GM23248 (cell line): ENCODE data around the gene NRIP3. TPM values are rescaled to one million over a fixed set of nuclear protein-coding genes. Genes with fewer than 3 reads are reported as not detected.

Experiments used
- DNase-seq: peaks from one replicate; pipeline ENCODE4 v3.0.0-alpha.2; 2015
- H2AFZ ChIP-seq: fragments of 200-600 bp; sonication (generic); 2 replicates; pipeline ENCODE4 v1.6.1; 2016; ENCODE audit warnings: antibody characterized with exemption
- H3F3A ChIP-seq: fragments of 200-600 bp; sonication (generic); 2 replicates; pipeline ENCODE4 v1.6.1; 2016; ENCODE audit warnings: mild to moderate bottlenecking, antibody characterized with exemption, mixed run types; ENCODE audit not compliant: insufficient read depth
- H3K27ac ChIP-seq: fragments of 200-600 bp; sonication (generic); 2 replicates; pipeline ENCODE4 v1.5.1; 2016; ENCODE audit warnings: mild to moderate bottlenecking
- H3K27me3 ChIP-seq: fragments of 200-600 bp; sonication (generic); replicated peaks from 2 replicates; pipeline ENCODE4 v1.6.1; 2016; ENCODE audit warnings: mild to moderate bottlenecking; ENCODE audit not compliant: insufficient read depth
- H3K36me3 ChIP-seq: fragments of 200-600 bp; sonication (generic); 2 replicates; pipeline ENCODE4 v1.6.1; 2016; ENCODE audit warnings: low read depth, mild to moderate bottlenecking
- H3K4me1 ChIP-seq: fragments of 200-600 bp; sonication (generic); 2 replicates; pipeline ENCODE4 v1.6.1; 2016; ENCODE audit warnings: mild to moderate bottlenecking; ENCODE audit not compliant: insufficient read depth
- H3K4me2 ChIP-seq: fragments of 200-600 bp; sonication (generic); one replicate; pipeline ENCODE4 v1.6.1; 2016; ENCODE audit warnings: mild to moderate bottlenecking; ENCODE audit not compliant: unreplicated experiment
- H3K4me3 ChIP-seq: fragments of 200-600 bp; sonication (generic); 2 replicates; pipeline ENCODE4 v1.5.1; 2016; ENCODE audit warnings: mild to moderate bottlenecking
- H3K79me2 ChIP-seq: fragments of 200-600 bp; sonication (generic); 2 replicates; pipeline ENCODE4 v1.6.1; 2016; ENCODE audit warnings: mild to moderate bottlenecking; ENCODE audit not compliant: insufficient read depth
- H3K9ac ChIP-seq: fragments of 200-600 bp; sonication (generic); 2 replicates; pipeline ENCODE4 v1.6.1; 2016; ENCODE audit warnings: mild to moderate bottlenecking
- H3K9me2 ChIP-seq: fragments of 200-600 bp; sonication (generic); 2 replicates; pipeline ENCODE4 v1.6.1; 2016; ENCODE audit warnings: mixed run types, mild to moderate bottlenecking, moderate library complexity; ENCODE audit not compliant: insufficient read depth
- H3K9me3 ChIP-seq: fragments of 200-600 bp; sonication (generic); one replicate; pipeline ENCODE4 v1.6.1; 2017; ENCODE audit warnings: low read depth
- H4K20me1 ChIP-seq: fragments of 200-600 bp; sonication (generic); 2 replicates; pipeline ENCODE4 v1.6.0; 2016; ENCODE audit not compliant: insufficient read depth
- EZH2 ChIP-seq: fragments of 200-600 bp; sonication (generic); IDR thresholded peaks from 2 replicates; pipeline ENCODE4 v1.6.1; 2018; ENCODE audit warnings: antibody characterized with exemption, mild to moderate bottlenecking; ENCODE audit not compliant: insufficient read depth, poor library complexity, severe bottlenecking
- EZH2phosphoT487 ChIP-seq: fragments of 200-600 bp; sonication (generic); IDR thresholded peaks from 2 replicates; pipeline ENCODE4 v1.6.1; 2018; ENCODE audit warnings: antibody characterized with exemption, moderate library complexity, mild to moderate bottlenecking, low read depth; ENCODE audit not compliant: insufficient read depth
- WGBS, 2 experiments: methylation state at CpG; one replicate each; pipeline ENCODE4 v1.1.6; 2015 to 2017; ENCODE audit warnings: low lambda C conversion rate in 2 of 2, low coverage in 1 of 2; ENCODE audit errors: missing lambda C conversion rate in 2 of 2; 5-methylcytosine and 5-hydroxymethylcytosine counted together
- in situ Hi-C: fragments of 300-500 bp; cut with MboI; formaldehyde crosslinking; loops from 2 replicates; pipeline ENCODE4 v1.15.0; 2020
- polyA plus RNA-seq: library from polyadenylated mRNA; unstranded; fragments of >200 nt; fragmentation: Nextera tagmentation; extraction: Ambion mirVana; gene quantifications from 2 replicates; pipeline ENCODE4 v1.2.1, GENCODE V29; 2016
- total RNA-seq: library from RNA; depleted of rRNA; stranded (reverse); fragments of >200 nt; shearing (Covaris generic); gene quantifications from 2 replicates; pipeline ENCODE4 v1.2.3, GENCODE V29; 2014

Gene NRIP3
- total and polyA plus RNA-seq, 2 experiments from 2014 or later, result 4.8 to 10.8 TPM

GRCh38 chr11:8956860-8957259 lies 46.9 kb downstream of the NRIP3 start:
- Histone ChIP-seq H3K4me1 (peaks cover 4% of the 10 kb centered on the region; the same call in 1 of the 2 replicates), H3F3A (0 out of 2 replicates have a peak, but pooled peaks cover 4% of the 10 kb centered on the region), H2AFZ (no peak overlapping the region), H3K9me2 (no peaks in the 10 kb centered on the region), H3K36me3 (peaks cover 17% of the 10 kb centered on the region; the same call in 1 of the 2 replicates), H3K9ac (no peak overlapping the region), H3K4me2 (no peak overlapping the region), H3K27ac (no peak overlapping the region), H3K27me3 (no peaks in the 10 kb centered on the region), H4K20me1 (no peaks in the 10 kb centered on the region), H3K9me3 (no peaks in the 10 kb centered on the region), H3K4me3 (no peak overlapping the region), H3K79me2 (peaks cover 61% of the 10 kb centered on the region)
- no peak for DNase-seq
- TF ChIP-seq EZH2 (no peak), EZH2phosphoT487 (no peak)
- in situ Hi-C loops, result loop anchor here (25.0 kb wide), 1 partner anchor 720 kb away; no protein-coding TSS in a partner anchor
- WGBS, 2 experiments, result 95 to 97% methylated on average over 4 of the region's 4 CpGs

DNA sequence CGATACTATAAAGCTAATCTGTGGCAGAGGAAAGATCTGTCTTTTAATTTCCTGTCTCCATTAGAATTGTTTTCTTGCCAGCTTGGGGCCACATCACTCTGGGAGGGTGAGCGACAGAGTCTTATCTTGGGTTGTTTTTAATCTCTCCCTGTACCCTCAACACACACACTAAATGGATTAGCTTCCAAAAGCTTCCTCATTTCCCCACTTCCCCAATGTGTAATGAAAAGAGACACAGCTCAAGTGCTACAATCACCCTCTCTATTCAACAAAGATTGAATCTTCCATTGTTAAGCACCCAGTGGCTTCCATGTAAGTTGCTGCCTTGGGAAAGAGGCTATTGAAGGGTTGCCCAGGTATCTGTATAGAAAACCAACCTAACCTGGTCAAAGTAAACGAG lies 54.9 kb downstream of the NRIP3 start:
- no peak for TF ChIP-seq EZH2phosphoT487
- no peak for TF ChIP-seq EZH2
- no peaks in the 10 kb centered on the region for H3F3A ChIP-seq
- H3K4me1 ChIP-seq, result no peaks in the 10 kb centered on the region
- H2AFZ ChIP-seq, result no peak overlapping the region
- in situ Hi-C loops, result no loop called here
- peaks cover 35% of the 10 kb centered on the region; the same call in 1 of the 2 replicates for H3K36me3 ChIP-seq
- H3K9ac ChIP-seq, result no peak overlapping the region
- H3K27ac ChIP-seq, result no peak overlapping the region
- H3K4me2 ChIP-seq, result no peak overlapping the region
- H3K27me3 ChIP-seq, result no peaks in the 10 kb centered on the region
- no peaks in the 10 kb centered on the region for H4K20me1 ChIP-seq
- no peaks in the 10 kb centered on the region for H3K9me2 ChIP-seq
- H3K79me2 ChIP-seq, result no peaks in the 10 kb centered on the region
- H3K4me3 ChIP-seq, result no peak overlapping the region
- DNase-seq, result no peak
- no peaks in the 10 kb centered on the region for H3K9me3 ChIP-seq
- WGBS, 2 experiments, result 96 to 99% methylated on average over 3 of the region's 3 CpGs

GRCh38 chr11:8947230-8947943 lies 56.4 kb downstream of the NRIP3 start:
- Histone ChIP-seq H3K9ac (no peak overlapping the region), H3K9me2 (no peaks in the 10 kb centered on the region), H3K36me3 (peaks cover 22% of the 10 kb centered on the region; the same call in 1 of the 2 replicates), H3K4me1 (no peaks in the 10 kb centered on the region), H2AFZ (no peak overlapping the region), H3K27me3 (no peaks in the 10 kb centered on the region), H3F3A (no peaks in the 10 kb centered on the region), H3K4me3 (no peak overlapping the region), H3K79me2 (no peaks in the 10 kb centered on the region), H3K27ac (no peak overlapping the region), H4K20me1 (no peaks in the 10 kb centered on the region), H3K9me3 (no peaks in the 10 kb centered on the region), H3K4me2 (no peak overlapping the region)
- in situ Hi-C loops, result no loop called here
- WGBS, 2 experiments, result 97 to 98% methylated on average over 4 of the region's 4 CpGs
- TF ChIP-seq EZH2phosphoT487 (no peak), EZH2 (no peak)
- DNase-seq, result no peak

GRCh38 chr11:8942518-8943066 lies 61.2 kb downstream of the NRIP3 start, which contains the start of gene ASCL3:
Gene ASCL3, minus strand, starts transcription at chr11:8943016. Its CDS starts 4,855 bp downstream, at chr11:8938161.
- Histone ChIP-seq H3K9me3 (no peaks in the 10 kb centered on the region), H2AFZ (no peak within 1 kb of the TSS), H3K36me3 (peaks cover 3% of the 10 kb centered on the region; the same call in 1 of the 2 replicates), H3K27me3 (no peaks in the 10 kb centered on the region), H3K4me3 (no peak within 1 kb of the TSS), H3K9ac (no peak within 1 kb of the TSS), H3K79me2 (no peaks in the 10 kb centered on the region), H4K20me1 (no peaks in the 10 kb centered on the region), H3F3A (no peaks in the 10 kb centered on the region), H3K4me2 (no peak within 1 kb of the TSS), H3K9me2 (no peaks in the 10 kb centered on the region), H3K4me1 (no peaks in the 10 kb centered on the region), H3K27ac (no peak within 1 kb of the TSS)
- WGBS, 2 experiments, result 62 to 69% methylated on average over 5 of the region's 5 CpGs
- in situ Hi-C loops, result no loop called here
- DNase-seq, result no peak
- no peak for TF ChIP-seq EZH2phosphoT487
- TF ChIP-seq EZH2, result no peak
